ENCODE measurements around the gene HCN2.
A peak's percentile ranks its signal among the peaks of the same experiment; 100 is the strongest.

Gene HCN2

DNA sequence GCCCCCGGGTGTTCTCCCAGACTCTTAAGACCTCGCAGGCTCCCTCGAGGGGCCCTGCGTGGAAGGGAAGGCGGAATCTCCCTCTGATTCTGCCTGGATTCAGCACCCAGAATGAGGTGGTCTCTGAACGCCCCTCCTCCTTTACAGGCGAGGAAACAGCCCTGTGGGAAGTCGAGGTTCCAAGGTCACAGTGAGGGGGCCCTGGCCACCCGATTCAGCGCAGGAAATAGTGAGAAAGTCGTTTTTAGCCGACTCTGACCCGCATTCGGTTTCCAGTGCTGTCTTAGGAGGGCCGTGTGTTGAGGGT lies 16.2 kb upstream of the HCN2 start:
- Histone ChIP-seq H3K4me3 (ENCODE audit: low read depth, low read length, poor library complexity, severe bottlenecking) (peak overlapping the region; percentile 94), H3K4me2 (ENCODE audit: low read length) (peak overlapping the region; percentile 67), H3K4me1 (ENCODE audit: insufficient read depth, low read length, severe bottlenecking) (peaks cover 32% of the 10 kb centered on the region), H3K79me2 (ENCODE audit: insufficient read depth, low read length) (peaks cover 39% of the 10 kb centered on the region), H4K20me1 (ENCODE audit: insufficient read depth, low read length) (no peaks in the 10 kb centered on the region), H3K9ac (ENCODE audit: low read length) (peak overlapping the region; percentile 96), H3K36me3 (ENCODE audit: insufficient read depth, low read length) (peaks cover 5% of the 10 kb centered on the region; the same call in 1 of the 2 replicates), H3K27ac (ENCODE audit: low read depth, low read length, poor library complexity, severe bottlenecking) (peak overlapping the region; percentile 49), H3F3A (ENCODE audit: insufficient read depth, low read length) (peaks cover 7% of the 10 kb centered on the region; the same call in 1 of the 2 replicates), H3K9me2 (ENCODE audit: low read depth, low read length) (no peaks in the 10 kb centered on the region), H3K27me3 (ENCODE audit: insufficient read depth, low read length) (no peaks in the 10 kb centered on the region), H3K9me3 (ENCODE audit: low read length) (no peaks in the 10 kb centered on the region), H2AFZ (ENCODE audit: low read length) (no peak overlapping the region)
- TF ChIP-seq, protein P1, sequence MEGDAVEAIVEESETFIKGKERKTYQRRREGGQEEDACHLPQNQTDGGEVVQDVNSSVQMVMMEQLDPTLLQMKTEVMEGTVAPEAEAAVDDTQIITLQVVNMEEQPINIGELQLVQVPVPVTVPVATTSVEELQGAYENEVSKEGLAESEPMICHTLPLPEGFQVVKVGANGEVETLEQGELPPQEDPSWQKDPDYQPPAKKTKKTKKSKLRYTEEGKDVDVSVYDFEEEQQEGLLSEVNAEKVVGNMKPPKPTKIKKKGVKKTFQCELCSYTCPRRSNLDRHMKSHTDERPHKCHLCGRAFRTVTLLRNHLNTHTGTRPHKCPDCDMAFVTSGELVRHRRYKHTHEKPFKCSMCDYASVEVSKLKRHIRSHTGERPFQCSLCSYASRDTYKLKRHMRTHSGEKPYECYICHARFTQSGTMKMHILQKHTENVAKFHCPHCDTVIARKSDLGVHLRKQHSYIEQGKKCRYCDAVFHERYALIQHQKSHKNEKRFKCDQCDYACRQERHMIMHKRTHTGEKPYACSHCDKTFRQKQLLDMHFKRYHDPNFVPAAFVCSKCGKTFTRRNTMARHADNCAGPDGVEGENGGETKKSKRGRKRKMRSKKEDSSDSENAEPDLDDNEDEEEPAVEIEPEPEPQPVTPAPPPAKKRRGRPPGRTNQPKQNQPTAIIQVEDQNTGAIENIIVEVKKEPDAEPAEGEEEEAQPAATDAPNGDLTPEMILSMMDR (IDR thresholded peaks at IDR 0.05; ENCODE audit: low read length), result no peak
- no peak for TF ChIP-seq EZH2 (IDR thresholded peaks at IDR 0.05; ENCODE audit: borderline replicate concordance, low read length)

DNA sequence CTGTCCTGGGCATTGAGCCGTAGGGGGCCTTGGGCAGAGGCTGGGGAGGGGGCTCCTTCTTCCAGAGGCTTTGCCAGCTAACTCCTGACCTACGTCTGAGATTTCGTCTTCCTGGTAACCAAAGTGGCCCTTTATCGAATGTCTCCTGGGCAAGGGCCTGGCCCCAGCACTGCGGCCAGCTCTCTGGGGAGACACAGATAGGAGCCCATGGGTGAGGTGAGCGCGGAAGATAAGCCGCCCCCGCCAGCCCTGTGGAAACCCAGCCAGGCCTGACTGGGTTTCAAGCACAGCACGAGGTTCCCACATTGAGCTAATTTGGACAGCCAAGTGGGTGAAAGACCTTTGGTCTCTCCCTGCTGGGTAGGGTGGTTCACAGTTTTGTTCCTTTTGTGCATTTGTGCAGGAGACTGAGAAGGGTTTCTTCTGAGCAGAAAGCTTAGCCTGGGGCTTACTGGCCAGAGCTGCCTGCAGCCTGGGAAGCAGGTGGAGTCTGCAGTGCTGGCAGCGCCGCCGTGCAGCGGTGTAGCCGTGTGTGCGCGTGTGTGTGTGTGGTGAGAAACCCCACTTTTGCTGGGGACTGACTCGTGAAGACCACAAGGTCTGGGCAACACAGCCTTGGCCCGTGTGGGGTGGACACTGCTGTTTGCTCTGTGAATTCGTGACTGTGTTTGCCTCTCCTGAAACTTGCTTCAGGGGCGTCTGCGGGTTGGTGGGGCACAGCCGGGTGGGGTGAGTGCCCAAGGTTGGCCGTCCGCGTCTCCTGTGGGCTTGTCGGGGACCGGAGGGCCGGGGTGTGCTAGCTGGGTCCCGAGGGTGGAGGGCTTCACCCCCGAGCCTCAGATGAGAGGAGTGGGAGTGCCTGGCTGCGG lies 14.8 kb upstream of the HCN2 start:
- peak overlapping the region; percentile 94 for H3K4me3 ChIP-seq (ENCODE audit: low read depth, low read length, poor library complexity, severe bottlenecking)
- no peaks in the 10 kb centered on the region for H4K20me1 ChIP-seq (ENCODE audit: insufficient read depth, low read length)
- peak overlapping the region; percentile 49 for H3K27ac ChIP-seq (ENCODE audit: low read depth, low read length, poor library complexity, severe bottlenecking)
- no peak overlapping the region for H2AFZ ChIP-seq (ENCODE audit: low read length)
- H3K79me2 ChIP-seq (ENCODE audit: insufficient read depth, low read length), result peaks cover 39% of the 10 kb centered on the region
- H3K9me2 ChIP-seq (ENCODE audit: low read depth, low read length), result no peaks in the 10 kb centered on the region
- no peaks in the 10 kb centered on the region for H3K27me3 ChIP-seq (ENCODE audit: insufficient read depth, low read length)
- peaks cover 7% of the 10 kb centered on the region; the same call in 1 of the 2 replicates for H3F3A ChIP-seq (ENCODE audit: insufficient read depth, low read length)
- H3K9me3 ChIP-seq (ENCODE audit: low read length), result no peaks in the 10 kb centered on the region
- peaks cover 32% of the 10 kb centered on the region for H3K4me1 ChIP-seq (ENCODE audit: insufficient read depth, low read length, severe bottlenecking)
- no peak for TF ChIP-seq EZH2 (IDR thresholded peaks at IDR 0.05; ENCODE audit: borderline replicate concordance, low read length)
- TF ChIP-seq, protein P1 (IDR thresholded peaks at IDR 0.05; ENCODE audit: low read length), result no peak
- peak overlapping the region; percentile 67 for H3K4me2 ChIP-seq (ENCODE audit: low read length)
- peaks cover 16% of the 10 kb centered on the region; the same call in 1 of the 2 replicates for H3K36me3 ChIP-seq (ENCODE audit: insufficient read depth, low read length)
- peak overlapping the region; percentile 46; the same call in 1 of the 2 replicates for H3K9ac ChIP-seq (ENCODE audit: low read length)

DNA sequence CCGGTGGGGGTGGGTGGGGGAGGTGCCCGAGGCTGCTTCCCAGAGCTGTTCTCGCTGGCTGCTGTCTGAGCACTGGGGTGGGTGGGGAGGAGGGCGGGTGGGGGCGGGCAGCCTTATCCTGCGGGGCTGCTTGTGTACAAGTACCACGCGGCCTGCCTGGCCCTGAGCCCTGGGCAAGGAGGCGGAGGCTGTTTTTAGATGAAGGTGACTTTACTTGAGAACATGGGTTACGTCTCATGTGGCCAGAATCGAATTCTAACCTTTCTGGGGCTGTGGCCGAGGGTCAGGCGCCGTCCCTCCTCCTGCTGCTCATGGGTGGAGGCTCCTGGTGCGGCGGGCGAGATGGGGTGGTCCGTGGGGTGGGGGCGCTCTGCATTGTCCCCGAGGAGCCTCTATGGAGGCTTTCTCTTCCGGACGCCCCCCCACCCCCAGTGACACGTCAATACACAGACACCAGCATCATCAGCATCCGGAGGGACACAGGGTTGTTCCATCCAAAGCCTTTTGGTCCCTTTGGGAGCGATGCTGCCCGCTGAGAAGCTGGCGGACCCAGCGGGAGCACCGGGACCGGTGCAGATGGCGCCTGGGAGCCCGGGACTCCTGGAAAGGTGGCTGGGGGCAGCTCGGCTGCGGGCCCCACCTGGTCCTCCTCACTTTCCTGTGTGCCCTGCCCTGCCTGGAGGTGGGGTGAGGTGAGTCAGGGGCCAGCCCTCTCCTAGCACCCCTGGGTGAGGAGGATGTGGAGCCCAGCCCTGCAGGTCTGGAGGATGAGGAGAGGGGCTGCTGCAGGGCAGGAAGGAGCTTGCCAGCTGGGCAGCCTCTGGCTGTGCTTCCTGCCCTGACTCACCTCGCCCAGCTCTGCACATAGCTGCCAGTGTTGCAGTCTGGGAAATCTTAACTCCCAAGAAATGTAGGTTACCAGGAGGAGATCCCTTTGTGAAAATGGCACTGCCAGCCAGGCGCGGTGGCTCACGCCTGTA lies 13.9 kb upstream of the HCN2 start:
- Histone ChIP-seq H3F3A (ENCODE audit: insufficient read depth, low read length) (peaks cover 7% of the 10 kb centered on the region; the same call in 1 of the 2 replicates), H3K79me2 (ENCODE audit: insufficient read depth, low read length) (peaks cover 39% of the 10 kb centered on the region), H3K4me2 (ENCODE audit: low read length) (peak overlapping the region; percentile 67), H3K9me3 (ENCODE audit: low read length) (no peaks in the 10 kb centered on the region), H2AFZ (ENCODE audit: low read length) (no peak overlapping the region), H3K9ac (ENCODE audit: low read length) (peak overlapping the region; percentile 46; the same call in 1 of the 2 replicates), H4K20me1 (ENCODE audit: insufficient read depth, low read length) (no peaks in the 10 kb centered on the region), H3K27me3 (ENCODE audit: insufficient read depth, low read length) (no peaks in the 10 kb centered on the region), H3K36me3 (ENCODE audit: insufficient read depth, low read length) (peaks cover 23% of the 10 kb centered on the region; the same call in 1 of the 2 replicates), H3K27ac (ENCODE audit: low read depth, low read length, poor library complexity, severe bottlenecking) (no peak overlapping the region), H3K4me1 (ENCODE audit: insufficient read depth, low read length, severe bottlenecking) (peaks cover 31% of the 10 kb centered on the region), H3K9me2 (ENCODE audit: low read depth, low read length) (no peaks in the 10 kb centered on the region), H3K4me3 (ENCODE audit: low read depth, low read length, poor library complexity, severe bottlenecking) (peak overlapping the region; percentile 94)
- TF ChIP-seq, protein P1 (IDR thresholded peaks at IDR 0.05; ENCODE audit: low read length), result no peak
- TF ChIP-seq EZH2 (IDR thresholded peaks at IDR 0.05; ENCODE audit: borderline replicate concordance, low read length), result no peak

Data from OCI-LY1 (cell line).